HG03520 (cell line): ENCODE measurements around the gene IRGC.
"Not testable (repeated sequence)": the region's sequence is repeated elsewhere in the genome, so short reads cannot be mapped to it uniquely, and the experiment has no call there.

ENCODE experiments used
- ATAC-seq: cut with Tn5 transposase; IDR thresholded peaks from one replicate; pipeline ENCODE4 v1.9.1; 2021; ENCODE audit warnings: mild to moderate bottlenecking, moderate library complexity; ENCODE audit not compliant: unreplicated experiment

Gene IRGC

GRCh38 chr19:43715776-43716175 lies at the start of gene IRGC:
IRGC (plus strand) TSS chr19:43716076; CDS start chr19:43718559, 2,483 bp downstream.
- no peak for ATAC-seq

- no peak for ATAC-seq
Observed at GRCh38 chr19:43667126-43667875, 48.6 kb upstream of the IRGC start.

GRCh38 chr19:43667876-43668405 lies 47.9 kb upstream of the IRGC start:
- no peak for ATAC-seq

GRCh38 chr19:43668406-43669109 lies 47.3 kb upstream of the IRGC start:
- peak; percentile 81 for ATAC-seq

- ATAC-seq = no peak
Observed at GRCh38 chr19:43672061-43672679, 43.7 kb upstream of the IRGC start.

- ATAC-seq = no peak
Observed at GRCh38 chr19:43673637-43674036, 42.2 kb upstream of the IRGC start.

- no peak for ATAC-seq
Observed at GRCh38 chr19:43674183-43674582, 41.7 kb upstream of the IRGC start.

GRCh38 chr19:43674596-43674995 lies 41.3 kb upstream of the IRGC start:
- ATAC-seq = no peak

- ATAC-seq = no peak
Observed at GRCh38 chr19:43675269-43675879, 40.5 kb upstream of the IRGC start.

GRCh38 chr19:43675906-43676305 lies 40.0 kb upstream of the IRGC start:
- no peak for ATAC-seq

- ATAC-seq = no peak
Observed at GRCh38 chr19:43678512-43679261, 37.2 kb upstream of the IRGC start.

GRCh38 chr19:43681821-43682220 lies 34.1 kb upstream of the IRGC start:
- no peak for ATAC-seq

GRCh38 chr19:43682269-43682668 lies 33.6 kb upstream of the IRGC start:
- not testable (repeated sequence) for ATAC-seq

GRCh38 chr19:43682824-43683661 lies 32.8 kb upstream of the IRGC start:
- no peak for ATAC-seq

GRCh38 chr19:43683905-43684304 lies 32.0 kb upstream of the IRGC start:
- ATAC-seq = no peak

GRCh38 chr19:43684326-43684725 lies 31.6 kb upstream of the IRGC start:
- ATAC-seq = no peak

GRCh38 chr19:43687660-43687997 lies 28.2 kb upstream of the IRGC start:
- no peak for ATAC-seq

GRCh38 chr19:43688059-43688701 lies 27.7 kb upstream of the IRGC start:
- ATAC-seq = no peak

- no peak for ATAC-seq
Observed at GRCh38 chr19:43690444-43690843, 25.4 kb upstream of the IRGC start.
